ENCODE results near the gene DNAAF1.
"Not testable (repeated sequence)": the region's sequence is repeated elsewhere in the genome, so short reads cannot be mapped to it uniquely, and the experiment has no call there.

The DNAAF1 gene

DNA sequence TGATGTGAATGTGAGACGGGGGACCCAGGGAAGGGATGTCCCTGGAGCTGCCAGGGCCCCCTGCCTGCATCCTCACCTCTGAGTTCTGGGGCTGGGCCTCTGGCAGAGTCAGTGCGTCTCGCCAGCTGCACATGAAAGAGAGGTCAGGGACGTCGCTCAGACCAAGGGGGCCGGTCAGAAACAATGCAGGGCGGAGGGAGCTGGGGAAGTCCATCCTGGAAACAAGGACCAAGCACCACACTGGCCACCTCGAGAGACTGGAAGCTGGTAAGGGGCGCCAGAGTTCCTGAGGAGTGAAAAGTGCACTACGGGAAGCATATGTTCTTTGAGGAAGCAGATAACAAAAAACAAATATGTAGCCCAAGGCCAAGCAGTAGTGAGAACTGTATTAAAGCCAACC is 39.7 kb downstream of the DNAAF1 start:
- DNase-seq (ENCODE audit: low read depth, low spot score), result no peak

- DNase-seq (ENCODE audit: low read depth, low spot score), result peak; percentile 79
These were observed 41.8 kb downstream of the DNAAF1 start, which contains the start of gene TAF1C for GRCh38 chr16:84186685-84187437. TAF1C (minus strand) TSS chr16:84187057; CDS start chr16:84184988, 2,069 bp downstream.

DNA sequence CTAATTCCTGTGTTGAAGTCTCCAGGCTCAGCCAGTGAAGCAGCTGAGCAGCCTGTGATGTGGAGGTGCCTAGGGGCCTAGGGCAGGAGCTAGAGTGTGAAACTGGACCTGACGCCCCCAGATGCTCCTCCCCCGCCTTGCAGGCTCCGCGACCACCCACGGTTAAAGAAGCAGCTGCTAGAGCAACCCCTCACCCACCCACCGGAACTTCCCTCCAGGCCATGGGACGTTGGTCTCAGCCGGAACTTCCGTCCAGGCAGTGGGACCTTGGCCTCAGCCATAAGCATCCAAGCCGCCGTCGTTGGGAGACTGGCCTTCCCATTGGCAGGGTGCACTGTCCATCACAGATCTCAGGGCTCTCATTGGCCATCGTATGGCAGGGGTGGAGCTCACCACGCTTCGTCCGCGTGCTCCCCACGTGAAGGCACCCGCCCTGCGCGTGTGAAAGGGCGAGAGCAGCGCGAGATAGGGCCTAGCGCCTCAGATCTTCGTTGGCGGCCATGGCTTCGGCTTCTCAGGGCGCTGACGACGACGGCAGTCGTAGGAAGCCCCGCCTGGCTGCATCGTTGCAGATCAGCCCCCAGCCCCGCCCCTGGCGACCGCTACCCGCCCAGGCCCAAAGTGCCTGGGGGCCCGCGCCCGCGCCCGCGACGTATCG is 45.8 kb downstream of the DNAAF1 start, which contains the start of gene ADAD2:
ADAD2 (plus strand) TSS at position 427 of the 658 bp plus-strand sequence; CDS start at position 501, 74 bp downstream.
- no peak for DNase-seq (ENCODE audit: low read depth, low spot score)

DNA sequence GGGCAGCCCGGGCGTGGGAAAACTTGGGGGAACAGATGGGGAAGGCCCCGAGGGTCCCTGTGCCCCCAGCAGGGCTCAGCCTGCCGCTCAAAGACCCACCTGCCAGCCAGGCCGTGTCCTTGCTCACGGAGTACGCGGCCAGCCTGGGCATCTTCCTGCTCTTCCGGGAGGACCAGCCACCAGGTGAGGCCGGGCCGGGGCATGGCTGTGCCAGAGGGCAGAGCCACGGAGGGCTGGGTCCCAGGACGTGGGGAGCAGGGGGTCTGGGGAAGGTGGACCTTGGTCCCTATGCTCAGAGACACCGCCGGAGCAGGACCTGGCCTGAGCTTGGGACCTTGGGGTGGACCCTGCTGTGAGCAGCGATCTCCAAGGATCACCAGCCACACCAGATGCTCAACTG is 46.4 kb downstream of the DNAAF1 start:
- DNase-seq (ENCODE audit: low read depth, low spot score), result no peak

DNA sequence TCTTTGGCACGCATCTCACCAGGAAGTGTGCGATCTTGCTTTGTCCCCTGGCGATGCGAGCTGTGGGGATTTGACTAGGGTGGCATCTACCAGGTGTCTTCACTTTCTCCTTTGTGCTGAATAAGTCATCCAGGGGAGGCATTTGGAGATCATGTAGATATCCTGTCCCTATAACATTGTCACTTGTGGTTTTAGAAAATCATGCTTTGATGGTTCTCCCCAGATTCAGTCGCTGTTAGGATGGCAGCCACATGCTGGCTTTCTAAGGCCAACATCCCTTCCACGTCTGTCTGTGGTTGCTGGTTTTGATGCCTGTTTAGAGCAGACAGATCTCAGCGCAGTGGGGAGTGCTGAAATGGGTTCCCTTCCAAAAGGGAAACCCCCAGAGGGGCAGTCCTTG is 48.4 kb downstream of the DNAAF1 start:
- DNase-seq (ENCODE audit: low read depth, low spot score), result no peak

- DNase-seq (ENCODE audit: low read depth, low spot score), result no peak
These were observed 48.9 kb downstream of the DNAAF1 start for GRCh38 chr16:84194018-84194417.

GRCh38 chr16:84194470-84195200 is 49.5 kb downstream of the DNAAF1 start:
- no peak for DNase-seq (ENCODE audit: low read depth, low spot score)

- no peak for DNase-seq (ENCODE audit: low read depth, low spot score)
These were observed 50.3 kb downstream of the DNAAF1 start for GRCh38 chr16:84195201-84196093.

DNA sequence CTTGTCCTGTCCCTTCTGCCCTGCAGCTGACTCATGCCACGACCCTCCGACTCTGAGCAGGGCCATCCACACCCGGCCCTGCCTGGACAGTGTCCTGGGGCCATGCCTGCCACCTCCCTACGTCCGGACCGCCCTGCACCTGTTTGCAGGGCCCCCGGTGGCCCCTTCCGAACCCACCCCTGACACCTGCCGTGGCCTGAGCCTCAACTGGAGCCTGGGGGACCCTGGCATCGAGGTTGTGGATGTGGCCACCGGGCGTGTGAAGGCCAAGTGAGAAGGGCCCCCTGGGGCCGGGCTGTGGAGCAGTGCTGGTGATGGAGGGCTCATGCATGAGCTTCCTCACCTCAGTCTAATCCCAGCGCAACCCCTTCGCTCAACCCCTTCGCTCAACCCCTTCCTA is 51.0 kb downstream of the DNAAF1 start:
- no peak for DNase-seq (ENCODE audit: low read depth, low spot score)

DNA sequence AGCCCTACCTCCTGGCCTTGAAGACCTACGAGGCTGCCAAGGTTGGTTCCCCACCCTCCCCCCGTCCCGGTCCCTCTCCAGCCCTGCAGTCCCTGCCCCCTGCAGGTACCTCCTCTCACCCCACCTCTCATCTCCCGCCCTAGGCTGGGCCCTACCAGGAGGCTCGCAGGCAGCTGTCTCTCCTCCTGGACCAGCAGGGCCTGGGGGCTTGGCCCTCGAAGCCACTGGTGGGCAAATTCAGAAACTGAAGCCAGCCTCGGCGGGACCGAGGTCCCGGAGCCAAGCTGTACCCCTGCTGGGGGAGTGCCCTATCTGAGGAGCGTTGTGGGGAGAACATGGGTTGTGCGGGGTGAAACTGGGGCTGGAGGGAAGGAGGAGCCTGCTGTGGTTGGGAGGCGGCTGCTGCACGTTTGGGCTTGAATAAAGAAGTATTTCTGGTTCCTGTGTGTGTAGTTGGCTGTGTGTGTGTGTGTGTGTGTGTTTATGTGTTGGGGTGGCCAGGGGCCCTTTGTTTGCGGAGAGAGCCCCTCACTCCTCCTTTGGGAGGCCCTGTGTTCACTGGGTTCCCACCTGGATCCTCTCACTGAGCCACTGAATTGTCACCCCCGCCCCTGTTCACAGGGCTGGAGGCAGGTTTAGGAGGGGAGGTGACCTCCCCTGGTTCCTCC is 51.8 kb downstream of the DNAAF1 start:
- no peak for DNase-seq (ENCODE audit: low read depth, low spot score)

- DNase-seq (ENCODE audit: low read depth, low spot score), result no peak
These were observed 52.5 kb downstream of the DNAAF1 start for GRCh38 chr16:84197466-84198128.

DNA sequence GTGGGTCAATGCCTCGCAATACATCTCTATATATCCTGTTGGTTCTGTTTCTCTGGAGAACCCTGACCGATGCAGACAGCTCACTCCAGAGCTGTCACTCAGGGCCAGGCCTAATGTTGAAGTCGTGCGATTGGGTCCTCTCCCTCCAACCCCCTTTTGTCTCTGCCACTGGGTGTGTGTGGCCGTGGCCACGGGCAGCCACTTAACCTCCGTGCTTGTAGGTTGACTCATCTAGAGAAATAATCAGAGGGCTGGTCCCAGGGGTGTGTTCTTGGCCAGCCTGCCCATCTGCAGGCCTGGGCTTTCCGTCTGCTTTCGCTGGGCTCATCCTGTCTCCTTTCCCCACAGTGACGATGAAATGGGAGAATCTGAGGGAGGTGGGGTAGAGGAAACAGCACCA is 53.3 kb downstream of the DNAAF1 start:
- DNase-seq (ENCODE audit: low read depth, low spot score), result no peak

- DNase-seq (ENCODE audit: low read depth, low spot score), result no peak
These were observed 54.0 kb downstream of the DNAAF1 start for GRCh38 chr16:84199097-84199496.

- DNase-seq (ENCODE audit: low read depth, low spot score), result no peak
These were observed 54.8 kb downstream of the DNAAF1 start for GRCh38 chr16:84199861-84200260.

DNA sequence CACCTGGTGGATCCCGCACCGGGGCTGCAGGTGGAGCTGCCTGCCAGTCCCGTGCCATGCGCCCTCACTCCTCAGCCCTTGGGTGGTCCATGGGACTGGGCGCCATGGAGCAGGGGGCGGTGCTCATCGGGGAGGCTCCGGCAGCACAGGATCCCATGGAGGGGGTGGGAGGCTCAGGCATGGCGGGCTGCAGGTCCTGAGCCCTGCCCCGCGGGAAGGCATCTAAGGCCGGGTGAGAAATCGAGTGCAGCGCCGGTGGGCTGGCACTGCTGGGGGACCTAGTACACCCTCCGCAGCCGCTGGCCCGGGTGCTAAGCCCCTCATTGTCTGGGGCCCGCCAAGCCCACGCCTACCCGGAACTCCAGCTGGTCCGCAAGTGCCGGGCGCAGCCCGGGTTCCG is 59.4 kb downstream of the DNAAF1 start:
- DNase-seq (ENCODE audit: low read depth, low spot score), result not testable (repeated sequence)

DNA sequence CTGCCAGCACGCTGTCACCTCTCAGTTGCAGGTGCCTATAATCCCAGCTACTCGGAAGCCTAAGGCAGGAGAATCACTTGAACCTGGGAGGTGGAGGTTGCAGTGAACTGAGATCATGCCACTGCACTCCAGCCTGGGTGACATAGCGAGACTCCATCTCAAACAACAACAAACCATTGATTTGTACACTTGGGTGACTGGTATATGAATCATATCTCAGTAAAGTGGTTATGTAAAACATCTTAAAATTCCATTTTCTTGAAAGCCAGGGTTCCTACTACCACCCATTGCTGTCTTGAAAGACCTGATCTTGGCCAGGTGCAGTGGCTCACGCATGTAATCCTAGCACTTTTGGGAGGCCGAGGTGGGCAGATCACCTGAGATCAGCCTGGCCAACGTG is 60.0 kb downstream of the DNAAF1 start:
- not testable (repeated sequence) for DNase-seq (ENCODE audit: low read depth, low spot score)

DNA sequence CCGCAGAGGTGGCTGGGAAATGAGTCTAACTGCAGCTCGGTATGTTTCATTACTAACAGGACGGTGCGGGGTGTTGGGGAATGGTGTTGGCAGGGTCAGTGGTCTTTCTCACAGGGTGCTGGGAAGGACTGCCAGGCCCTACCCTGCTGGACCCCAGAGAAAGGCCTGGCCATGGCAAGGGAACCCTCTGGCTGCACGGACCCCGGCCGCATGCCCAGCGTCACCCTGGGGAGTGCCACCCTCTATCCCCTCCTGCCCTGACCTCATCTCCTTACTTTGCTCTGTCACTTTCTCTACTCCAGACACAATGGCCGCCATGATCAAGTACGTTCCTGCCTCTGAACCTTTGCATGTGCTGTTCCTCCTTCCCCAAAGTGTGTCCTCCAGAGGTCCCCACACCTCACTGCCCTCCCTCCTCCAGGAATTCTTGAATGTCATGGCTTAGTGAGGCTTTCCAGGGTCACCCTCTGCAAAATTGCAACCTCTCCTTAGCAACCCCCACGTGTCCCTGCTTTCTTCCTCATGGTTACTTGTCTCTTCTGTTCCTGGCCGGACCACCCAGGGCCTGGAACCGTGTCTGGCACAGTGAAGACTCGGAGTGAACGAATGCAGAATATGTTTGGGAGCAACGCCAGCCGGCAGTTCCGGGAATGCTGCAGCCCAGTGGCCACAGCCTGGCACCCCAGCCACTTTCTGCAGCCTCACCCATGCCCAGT is 61.0 kb downstream of the DNAAF1 start:
- no peak for DNase-seq (ENCODE audit: low read depth, low spot score)

DNA sequence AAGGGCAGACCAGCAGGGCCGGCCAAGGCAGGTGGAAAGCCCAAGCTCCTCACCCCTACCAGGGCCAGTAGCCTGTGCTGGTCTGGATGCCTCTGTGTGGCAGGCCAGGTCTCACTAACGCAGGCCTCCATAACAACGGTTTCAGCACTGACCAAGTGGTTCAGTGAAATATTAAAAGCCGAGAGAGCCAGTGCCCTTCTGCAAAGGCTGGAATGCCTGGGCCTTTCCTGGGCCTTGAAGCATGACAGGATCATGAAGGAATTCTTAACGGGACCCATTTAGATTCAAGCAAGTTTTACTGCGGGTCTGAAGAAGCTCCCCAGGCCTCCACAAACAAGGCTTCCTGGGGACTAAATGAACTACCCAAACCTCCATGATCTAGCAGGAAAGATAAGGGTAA is 62.1 kb downstream of the DNAAF1 start:
- no peak for DNase-seq (ENCODE audit: low read depth, low spot score)

DNA sequence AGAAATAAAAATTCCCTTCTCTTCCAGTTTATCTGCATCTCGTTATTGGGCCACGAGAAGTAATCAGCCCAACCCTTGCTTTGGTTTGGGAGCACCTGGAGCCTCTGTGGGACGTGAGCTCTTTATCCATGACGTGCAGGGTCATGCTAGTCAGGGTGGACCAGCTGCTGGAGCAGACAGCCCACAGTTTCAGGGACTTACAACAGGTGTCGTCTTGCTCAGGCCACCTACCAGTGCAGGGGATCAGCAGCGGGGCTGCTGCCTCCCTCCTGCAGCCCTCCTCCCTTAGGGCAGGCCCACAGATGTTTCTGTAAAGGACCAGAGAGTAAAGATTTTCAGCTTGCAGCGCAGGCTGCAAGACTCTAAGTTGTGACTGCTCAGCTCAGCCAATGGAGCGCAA is 62.8 kb downstream of the DNAAF1 start:
- no peak for DNase-seq (ENCODE audit: low read depth, low spot score)

DNA sequence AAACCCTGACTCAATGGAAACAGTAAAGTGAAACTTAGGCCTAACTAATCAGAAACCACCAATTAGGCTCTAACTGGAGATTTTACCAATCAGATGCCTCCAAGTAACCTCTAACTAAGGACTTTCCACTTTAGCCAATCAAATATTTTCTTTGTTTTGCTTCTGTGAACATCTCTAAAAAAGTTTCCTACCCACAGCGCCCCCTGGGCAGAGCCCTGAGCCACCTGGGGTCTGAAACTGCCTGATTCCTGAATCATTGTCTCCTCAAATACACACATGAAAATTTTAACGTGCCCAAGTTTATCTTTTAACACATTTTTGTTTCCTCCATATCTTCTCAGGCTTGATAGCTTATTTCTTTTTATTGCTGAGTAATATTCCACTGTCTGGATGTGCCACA is 64.9 kb downstream of the DNAAF1 start:
- no peak for DNase-seq (ENCODE audit: low read depth, low spot score)
